DMS153 treated with DMSO at 0.1 percent for 48 hours (cell line): Measurements from ENCODE around the gene MYT1.

Experiments
- DNase-seq: peaks from one replicate; lab custom pipeline; 2025; ENCODE audit not compliant: unreplicated experiment; lab: John Stamatoyannopoulos, UW

MYT1 gene

DNA sequence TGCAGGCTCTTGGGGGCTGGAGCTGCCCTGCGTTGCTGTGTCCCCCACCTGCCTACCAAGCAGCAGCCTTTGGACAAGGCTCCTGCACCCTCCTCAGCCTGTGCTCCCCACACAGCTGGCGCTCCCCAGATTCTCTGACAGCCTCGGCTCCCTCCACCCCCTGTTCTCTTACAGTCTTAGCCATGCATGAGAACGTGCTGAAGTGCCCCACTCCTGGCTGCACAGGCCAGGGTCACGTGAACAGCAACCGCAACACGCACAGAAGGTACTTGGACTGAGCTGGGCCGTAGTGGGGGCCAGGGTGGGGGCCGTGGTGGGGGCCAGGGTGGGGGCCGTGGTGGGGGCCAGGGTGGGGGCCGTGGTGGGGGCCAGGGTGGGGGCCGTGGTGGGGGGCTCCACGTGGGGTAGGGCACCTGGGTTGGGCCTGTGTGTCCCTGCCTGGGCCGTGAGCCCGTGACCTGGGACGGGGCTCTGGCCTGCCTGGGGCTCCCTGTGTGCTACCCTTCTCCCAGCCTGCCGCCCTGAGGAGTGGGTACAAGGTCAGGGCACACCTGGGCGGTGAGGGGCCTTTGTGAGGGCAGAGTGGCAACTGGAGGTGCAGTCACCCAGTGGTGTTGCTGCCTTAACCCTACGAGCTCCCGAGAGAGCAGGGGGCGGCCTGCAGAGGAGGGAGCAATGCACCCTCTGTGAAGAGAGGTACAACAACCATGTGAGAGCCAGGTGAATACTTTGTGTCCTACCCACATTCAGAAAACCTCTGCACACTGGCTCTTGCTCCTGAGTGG is 47.8 kb downstream of the MYT1 start:
- DNase-seq: no peak

DNA sequence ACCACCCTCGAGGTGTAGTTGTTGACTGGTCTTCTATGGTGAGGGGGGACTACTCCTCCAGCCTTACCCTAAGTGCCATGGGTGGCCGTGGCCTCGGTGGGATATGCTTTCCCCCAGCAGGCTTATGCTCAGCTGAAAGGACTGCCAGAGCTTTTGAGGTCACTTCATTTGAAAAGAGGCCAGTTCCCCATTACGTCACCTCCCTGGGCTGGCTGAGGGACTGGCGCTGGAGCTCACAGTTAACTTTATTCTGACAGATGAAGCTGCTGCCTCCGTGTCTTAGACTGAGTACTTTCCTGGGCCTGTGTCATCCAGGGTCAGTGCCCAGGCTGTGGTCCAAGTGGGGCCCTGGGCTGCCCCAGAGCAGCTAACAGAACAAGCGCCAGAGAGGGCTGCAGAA is 48.5 kb downstream of the MYT1 start:
- DNase-seq: no peak

DNA sequence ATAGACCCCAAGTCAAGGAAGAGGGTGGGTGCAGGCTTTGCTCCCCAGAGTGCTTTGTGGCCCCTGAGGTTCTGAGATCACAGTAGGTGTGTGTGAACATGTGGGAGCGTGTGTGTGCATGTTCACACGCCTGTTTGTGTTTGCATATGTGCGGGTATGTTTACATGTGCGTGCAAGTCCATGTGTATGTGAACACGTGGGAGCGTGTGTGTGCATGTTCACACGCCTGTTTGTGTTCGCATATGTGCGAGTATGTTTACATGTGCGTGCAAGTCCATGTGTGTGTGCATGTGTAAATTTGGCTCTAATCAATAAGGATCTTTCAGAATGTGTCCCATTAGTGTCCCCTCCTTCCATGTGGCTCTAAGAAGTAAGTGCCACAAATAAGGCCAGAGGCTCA is 49.9 kb downstream of the MYT1 start:
- no peak for DNase-seq

DNA sequence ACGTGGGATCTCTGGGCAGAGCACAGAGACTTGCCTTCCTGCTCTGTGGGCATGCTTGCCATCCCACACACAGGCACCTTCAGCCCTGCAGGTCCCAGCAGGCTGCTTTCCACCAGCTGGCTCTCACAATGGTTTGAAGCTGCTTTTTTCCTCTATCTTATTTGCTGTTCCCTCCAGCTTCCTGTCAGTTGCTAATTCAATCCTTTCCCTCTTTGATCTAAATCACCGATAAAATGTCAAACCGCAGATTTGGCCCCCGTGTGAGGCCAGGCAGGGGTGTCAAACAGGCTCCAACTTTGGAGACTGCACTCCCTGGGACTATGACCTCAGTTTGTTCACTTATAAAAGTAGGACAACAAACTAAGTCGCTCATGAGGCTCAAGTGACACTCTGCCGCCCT is 50.7 kb downstream of the MYT1 start:
- DNase-seq: no peak

DNA sequence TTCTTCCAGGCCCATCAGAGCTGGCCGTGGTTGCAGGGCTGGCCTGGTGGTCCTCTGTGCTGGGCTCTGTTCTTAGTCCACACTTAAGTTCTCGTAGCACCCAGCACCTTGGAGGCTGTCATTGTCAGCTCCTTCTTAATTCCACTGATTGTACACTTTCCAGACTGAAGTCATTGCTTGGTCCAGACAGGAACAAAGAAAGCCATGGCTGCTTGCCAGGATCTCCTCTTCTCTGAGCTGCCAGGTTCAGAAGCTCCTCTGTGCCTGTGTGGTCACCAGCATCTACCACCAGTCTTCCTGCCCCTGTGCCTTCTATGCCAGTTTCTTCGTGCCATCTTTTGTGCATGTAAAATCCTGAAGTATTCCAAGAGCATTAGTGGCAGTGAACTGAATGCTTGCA is 51.8 kb downstream of the MYT1 start:
- DNase-seq: no peak

DNA sequence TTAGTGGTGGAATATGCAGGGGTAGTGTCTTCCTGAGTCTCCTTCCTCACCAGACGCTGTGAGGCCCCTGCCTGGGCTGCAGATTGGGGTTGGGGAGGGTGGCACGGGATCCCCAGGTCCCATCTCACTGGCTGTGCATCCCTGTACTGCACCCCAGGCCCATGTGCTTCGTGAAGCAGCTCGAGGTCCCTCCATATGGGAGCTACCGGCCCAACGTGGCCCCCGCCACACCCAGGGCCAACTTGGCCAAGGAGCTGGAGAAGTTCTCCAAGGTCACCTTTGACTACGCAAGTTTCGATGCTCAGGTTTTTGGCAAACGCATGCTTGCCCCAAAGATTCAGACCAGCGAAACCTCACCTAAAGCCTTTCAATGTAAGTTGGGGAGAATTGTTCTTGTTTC is 52.7 kb downstream of the MYT1 start:
- DNase-seq: no peak

DNA sequence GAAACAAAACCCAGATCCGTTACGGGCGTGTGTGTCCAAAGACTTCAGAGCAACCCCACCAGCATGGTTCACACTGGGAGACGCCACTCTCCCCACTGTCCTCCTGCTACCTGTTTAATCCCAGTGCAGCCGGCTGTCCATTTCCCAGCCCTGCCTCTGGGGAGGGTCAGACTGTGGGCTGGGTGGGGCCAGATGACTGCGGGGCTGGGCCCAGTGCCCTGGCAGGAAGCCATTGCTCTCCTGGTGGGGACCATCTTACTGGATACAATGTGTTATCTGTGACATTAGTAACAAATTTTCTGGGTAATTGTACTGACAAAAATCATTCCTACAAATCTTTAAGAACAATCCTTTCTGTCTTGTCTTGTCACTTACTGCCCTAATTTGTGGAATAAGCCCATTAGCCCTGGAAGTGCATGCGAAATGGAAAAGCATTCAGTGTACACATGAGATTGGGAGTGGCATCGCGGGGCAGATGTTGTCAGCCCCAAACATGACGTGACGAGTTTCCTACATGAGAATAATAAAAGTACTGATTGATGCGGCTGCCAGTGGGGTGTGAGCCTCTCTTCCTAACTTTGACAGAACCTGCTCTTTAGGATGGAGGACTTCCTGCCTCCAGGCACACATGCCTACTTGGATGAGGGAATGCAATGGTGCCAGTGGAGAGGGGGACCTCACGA is 53.4 kb downstream of the MYT1 start:
- no peak for DNase-seq

DNA sequence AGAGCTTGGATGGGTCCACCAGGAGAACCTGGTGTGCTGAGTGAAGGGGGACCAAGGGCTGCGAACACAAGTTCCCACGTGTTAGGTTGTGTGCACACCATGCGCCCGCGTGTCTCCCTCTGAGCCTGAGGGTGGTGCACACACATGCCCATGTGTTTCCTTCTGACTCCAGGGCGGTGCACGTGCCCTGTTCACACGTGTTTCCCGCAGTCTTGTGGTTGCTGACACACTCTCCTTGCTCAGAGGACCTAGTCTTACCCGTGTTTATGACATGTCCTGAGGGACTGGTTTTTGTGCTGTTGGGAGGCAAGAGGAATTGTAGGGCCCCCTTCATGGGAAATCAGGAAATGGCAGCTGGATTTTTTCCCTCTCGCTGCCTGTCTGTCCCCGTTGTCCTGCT is 55.0 kb downstream of the MYT1 start:
- DNase-seq: no peak

DNA sequence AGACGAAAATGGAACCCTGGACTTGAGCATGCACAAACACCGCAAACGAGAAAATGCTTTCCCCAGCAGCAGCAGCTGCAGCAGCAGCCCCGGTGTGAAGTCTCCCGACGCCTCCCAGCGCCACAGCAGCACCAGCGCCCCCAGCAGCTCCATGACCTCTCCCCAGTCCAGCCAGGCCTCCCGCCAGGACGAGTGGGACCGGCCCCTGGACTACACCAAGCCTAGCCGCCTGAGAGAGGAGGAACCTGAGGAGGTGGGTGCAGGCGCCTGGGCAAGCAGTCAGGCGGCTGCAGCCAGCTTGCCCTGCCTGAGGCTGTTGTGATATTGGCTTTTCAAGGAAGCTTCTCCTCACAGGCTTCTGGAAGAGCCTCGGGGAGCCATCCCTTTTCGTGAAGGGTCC is 55.5 kb downstream of the MYT1 start:
- DNase-seq: no peak

DNA sequence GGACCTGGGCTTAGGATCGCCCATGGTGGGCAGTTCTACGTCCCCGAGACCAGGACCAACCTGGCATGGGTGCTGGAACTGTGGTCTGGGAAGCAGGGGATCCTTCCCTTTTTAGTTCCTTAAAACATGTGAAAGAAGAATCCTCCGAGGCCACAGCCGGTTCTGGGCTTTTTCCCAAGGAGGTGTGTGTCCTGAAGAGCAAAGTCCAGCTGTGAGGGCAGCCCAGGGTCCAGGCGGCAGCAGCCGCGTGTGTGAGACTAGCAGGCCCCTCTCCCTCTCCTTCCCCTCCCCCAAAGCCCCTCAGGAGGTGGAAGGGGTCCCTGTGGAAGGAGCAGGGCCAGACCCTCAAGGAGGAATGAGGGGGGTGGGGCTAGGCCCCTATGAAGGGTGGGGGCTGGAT is 56.2 kb downstream of the MYT1 start:
- no peak for DNase-seq

DNA sequence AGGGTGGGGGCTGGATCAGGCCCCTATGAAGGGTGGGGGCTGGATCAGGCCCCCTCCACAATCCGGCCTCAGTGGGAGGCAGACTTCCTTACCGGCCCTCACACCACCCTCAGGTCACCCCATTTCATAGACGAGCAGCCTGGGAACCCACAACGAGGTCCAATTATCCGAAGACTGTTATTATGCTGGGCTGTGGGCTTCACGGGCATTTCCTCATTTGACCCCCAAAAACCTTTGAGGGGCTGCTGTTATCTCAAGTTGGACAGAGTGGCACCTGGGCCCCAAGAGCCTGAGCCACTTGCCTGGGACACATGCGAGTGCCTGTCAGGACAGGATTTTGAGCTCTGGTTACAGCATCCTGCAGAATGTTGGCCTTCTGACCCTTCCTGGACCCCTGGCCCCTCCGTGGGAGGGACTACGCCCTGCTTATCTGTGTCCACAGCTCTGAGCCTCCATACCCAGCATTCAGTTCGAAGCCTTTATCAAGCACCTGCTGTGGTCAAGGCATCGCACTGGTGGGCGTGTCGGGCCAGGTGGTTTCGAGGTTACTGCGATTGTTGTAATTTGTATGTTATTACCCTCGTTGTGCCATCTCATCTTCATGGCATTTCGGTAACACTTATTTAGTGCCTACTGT is 56.8 kb downstream of the MYT1 start:
- DNase-seq: no peak

DNA sequence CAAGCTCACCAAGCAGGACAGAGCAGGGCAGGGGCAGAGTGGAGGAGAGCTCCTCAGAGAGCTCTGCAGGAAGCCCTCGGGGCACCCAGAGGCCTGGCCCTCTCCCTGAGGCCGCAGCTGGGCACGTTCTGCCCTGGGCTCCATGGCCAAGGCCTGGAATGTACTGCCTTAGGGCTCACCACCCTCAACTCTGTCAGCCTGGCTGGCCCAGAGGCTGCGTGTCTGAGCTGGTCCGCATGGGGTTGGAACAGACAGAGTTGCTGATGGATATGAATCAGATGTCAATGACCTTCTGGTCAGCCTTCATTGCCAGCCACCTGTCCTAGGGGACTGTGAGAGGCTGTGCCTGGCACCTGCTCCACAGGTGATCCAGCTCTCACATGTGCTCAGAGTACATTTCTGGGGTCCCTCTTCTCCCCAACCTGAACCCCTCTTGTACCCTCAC is 58.1 kb downstream of the MYT1 start:
- no peak for DNase-seq

DNA sequence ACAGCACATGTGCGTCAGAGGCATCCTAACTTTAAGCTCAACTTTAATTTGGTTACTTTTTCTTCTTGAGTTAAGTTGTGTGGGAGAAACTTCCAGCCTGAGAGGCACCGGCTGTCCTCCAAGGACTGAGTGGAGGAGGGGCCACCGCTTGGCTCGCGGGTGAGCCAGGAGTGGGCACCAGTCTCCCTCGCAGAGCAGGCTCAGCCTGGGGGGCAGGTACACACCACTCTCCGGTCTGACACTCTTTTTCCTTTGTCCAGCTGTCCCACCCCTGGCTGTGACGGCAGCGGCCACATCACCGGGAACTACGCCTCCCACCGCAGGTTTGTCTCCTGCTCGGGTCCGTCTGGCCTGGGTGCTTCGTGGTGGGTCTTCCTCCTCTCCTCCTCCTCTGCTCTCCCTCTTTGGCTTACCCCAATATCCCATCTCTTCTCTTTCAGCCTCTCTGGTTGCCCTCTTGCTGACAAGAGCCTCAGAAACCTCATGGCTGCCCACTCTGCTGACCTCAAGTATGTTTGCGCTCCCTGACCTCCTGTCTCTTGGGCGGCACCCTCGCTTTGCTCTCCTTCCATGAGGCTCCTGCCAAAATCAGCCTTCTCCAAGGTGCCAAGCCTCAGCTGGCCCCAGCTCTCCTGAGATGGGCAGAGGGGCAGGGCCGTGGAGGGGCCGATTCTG is 58.7 kb downstream of the MYT1 start:
- no peak for DNase-seq

DNA sequence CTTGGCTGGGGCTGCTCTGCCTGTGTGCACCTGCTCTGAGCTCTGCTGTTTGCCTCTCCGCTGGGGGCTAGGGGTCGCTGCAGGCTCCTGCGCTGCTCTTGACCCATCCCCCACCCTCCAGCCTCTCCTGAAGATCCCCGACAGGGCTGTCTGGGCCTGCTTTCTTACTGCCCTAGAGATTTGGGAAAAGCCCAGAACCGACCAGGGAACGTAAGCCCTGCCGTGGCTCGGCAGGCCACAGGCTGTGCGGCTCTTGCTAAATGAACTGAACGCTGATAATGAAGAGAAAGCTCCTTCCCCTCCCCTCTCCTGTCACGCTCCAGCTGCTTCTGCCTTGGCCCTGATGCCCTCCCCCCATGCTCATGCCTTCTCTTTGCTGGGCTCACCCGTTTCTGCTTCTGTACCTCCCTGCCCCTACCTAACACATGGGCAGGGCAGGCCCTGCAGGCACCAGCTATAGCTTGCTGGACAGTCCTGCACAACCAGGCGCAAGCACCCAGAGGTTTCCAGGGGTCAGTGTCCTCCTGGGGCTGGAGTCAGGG is 59.3 kb downstream of the MYT1 start:
- DNase-seq: no peak

DNA sequence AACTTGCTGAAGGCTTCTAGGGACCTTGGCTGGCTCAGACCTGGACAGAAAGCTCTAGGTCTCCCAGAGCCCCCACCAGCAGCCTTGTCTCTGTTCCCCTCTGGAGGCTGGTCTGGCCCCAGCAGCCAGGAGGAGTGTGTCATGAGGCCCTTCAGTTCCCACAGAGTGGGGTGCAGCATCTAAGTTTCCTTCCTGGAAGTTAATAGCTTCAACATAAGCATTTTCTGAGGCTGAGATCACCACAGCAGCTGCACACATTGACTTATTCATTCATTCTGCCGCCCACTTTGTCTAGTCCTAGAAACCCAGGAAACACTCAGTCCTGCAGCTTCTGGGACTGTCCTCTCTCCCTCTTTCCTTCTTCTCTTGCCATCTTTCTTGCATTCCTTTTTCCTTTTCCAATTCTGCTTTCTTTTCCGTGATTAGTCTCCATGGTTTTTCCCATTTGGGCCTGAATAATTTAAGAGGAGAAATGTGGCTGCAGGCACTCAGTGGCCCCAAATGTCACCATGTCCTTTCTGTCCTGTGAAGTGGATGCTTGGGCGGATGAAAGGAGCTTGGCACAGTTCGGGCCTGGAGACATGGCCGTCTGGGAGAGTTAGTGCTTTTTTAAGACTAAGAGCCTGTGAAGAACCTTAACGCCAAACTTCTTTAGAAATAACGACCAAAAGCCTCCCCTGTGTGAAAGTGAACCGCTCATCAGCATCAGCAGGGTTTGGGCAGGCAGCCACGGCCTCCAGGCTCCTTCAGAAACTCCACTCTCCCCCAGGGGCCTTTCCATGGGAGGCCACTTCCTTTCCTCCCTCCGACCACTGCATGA is 60.3 kb downstream of the MYT1 start:
- DNase-seq: no peak

DNA sequence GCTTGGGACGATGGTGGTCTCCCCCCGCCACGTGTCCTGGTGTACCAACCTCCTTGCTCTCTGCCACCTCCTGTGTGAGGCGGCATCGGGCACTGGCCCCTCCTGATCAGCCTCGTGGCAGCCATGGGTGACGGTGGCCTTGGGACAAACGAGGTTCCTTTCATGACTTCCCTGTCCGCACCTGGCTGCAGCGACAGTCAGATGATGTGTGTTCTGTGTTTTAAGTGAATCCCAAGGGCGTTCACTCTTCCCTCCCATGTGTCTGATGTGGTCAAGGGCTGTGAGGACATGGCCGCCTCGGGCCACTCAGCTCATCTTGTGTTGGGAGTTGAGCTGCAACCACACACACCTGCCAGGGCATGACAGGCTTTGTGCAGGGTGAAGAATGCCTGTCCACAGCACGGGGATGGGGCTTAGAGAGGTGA is 60.9 kb downstream of the MYT1 start:
- no peak for DNase-seq

DNA sequence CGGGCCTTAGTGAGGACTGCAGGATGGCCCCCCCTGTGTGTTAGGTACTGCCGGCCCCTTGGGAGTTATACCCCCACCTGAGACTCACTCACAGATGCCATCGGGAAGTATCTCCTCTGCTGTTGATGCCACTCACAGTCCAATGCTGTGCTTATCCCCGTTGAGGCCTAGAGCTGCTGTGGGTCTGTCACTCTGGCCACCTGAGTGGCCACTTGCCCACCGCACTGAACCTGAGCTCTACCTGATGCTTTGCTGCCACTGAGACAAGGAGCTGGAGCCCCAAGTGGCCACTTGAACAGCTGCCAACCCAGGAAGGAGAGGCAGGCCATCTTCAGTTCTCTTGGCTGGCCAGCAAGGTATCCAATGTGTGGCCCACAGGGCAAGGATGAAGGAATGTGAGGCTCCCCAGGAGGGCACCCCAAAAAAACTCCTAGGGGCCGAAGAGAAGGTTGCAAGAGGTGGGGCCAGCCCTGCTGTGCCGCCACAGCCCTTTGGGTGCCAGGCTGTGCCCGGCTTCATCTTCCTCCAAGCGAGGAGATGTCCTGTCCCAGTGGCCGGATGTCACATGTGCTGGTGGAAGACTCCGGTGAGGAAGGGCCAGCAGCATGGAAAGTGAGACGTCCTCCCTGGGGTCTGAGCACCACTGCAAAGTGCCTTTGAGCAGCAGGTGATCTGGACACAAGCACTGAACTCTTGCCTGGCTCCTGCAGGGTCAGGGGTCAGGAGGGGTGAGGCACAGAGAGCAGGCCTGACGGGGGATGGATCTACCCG is 61.8 kb downstream of the MYT1 start:
- no peak for DNase-seq

DNA sequence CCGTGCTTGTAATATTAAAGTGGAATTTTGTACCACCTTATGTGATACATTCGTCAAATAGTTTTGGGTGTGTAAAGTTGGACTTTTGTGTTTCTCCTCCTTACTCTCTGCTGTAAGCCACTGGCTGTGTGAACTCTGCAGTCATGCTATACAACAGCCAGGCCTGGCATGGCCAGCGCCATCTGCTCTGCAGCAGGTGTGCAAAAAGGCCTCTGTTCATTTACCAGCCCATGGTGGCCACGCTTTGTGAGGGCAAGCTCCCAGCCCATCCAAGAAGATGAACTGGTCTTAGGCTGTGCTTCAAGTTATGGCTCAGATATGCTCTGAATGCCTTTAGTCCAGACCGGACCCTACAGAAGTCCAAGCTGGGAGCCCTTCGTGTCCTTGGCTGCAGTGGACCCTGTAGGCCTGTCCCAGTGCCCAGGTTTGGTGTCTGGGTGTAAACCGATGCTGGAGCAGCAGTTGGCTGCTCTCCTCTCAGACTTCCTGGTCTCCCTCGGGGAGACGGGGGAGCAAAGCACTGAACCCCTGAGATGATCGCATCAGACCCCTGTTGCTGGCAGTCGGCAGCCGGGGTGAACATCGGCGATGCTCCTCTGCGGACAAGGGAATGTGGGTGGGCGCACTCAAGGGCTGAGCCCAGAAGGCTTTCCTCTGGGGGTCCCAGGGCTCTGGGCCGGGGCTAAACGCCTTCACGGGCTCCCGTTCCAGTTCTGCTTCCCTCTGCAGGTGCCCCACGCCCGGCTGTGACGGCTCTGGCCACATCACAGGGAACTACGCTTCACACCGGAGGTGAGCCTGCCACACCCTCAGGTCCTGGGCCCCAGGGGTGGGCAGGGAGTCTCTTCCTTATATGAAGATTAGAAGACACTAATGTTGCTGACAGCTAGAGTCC is 62.7 kb downstream of the MYT1 start:
- no peak for DNase-seq
